Measurements from ENCODE around the gene ETNPPL.
"Not testable (repeated sequence)": the region's sequence is repeated elsewhere in the genome, so short reads cannot be mapped to it uniquely, and the experiment has no call there.

Gene ETNPPL

GRCh38 chr4:108754327-108754726 lies 8.5 kb downstream of the ETNPPL start:
- no peak for DNase-seq

DNA sequence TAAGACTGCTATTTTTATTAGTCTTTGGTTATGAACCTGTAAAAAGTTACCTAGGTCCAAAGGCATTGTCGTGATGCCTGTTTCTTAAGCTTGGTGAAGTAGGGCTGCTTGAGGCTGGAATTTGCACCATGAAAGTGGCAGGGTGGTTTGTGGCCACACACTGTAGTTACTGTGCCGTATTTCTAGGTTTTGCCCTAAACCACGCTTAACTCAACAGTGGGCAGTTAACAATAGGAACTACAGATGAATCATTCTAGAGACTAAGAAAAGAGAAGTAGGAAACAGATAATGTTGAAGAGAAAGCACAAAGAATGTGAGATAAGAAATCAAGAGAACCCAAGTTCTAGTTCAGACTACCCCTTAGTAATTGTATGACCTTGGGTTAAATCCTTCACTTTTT lies 11.5 kb downstream of the ETNPPL start:
- no peak for DNase-seq

DNA sequence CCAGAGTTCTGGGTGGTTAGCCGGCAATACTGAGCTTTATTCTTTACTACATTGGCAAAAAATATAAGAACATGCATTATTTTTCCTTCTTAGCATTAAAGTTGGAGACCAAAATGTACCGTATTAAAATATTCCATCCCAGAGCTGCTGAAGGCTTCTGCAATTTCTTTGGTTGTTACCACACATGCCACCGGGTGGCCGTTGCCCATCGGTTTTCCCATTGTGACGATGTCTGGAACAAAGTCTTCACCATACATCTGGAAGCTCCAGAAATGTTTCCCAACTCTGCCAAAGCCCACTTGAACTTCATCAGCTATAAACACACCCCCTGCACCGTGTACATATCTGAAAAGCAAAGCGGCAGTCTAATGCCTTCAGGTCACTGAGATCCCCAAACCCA lies 13.7 kb downstream of the ETNPPL start:
- no peak for DNase-seq

- no peak for DNase-seq
Measured at GRCh38 chr4:108746511-108746910, 16.3 kb downstream of the ETNPPL start.

- no peak for DNase-seq
Measured at GRCh38 chr4:108744307-108744706, 18.5 kb downstream of the ETNPPL start.

DNA sequence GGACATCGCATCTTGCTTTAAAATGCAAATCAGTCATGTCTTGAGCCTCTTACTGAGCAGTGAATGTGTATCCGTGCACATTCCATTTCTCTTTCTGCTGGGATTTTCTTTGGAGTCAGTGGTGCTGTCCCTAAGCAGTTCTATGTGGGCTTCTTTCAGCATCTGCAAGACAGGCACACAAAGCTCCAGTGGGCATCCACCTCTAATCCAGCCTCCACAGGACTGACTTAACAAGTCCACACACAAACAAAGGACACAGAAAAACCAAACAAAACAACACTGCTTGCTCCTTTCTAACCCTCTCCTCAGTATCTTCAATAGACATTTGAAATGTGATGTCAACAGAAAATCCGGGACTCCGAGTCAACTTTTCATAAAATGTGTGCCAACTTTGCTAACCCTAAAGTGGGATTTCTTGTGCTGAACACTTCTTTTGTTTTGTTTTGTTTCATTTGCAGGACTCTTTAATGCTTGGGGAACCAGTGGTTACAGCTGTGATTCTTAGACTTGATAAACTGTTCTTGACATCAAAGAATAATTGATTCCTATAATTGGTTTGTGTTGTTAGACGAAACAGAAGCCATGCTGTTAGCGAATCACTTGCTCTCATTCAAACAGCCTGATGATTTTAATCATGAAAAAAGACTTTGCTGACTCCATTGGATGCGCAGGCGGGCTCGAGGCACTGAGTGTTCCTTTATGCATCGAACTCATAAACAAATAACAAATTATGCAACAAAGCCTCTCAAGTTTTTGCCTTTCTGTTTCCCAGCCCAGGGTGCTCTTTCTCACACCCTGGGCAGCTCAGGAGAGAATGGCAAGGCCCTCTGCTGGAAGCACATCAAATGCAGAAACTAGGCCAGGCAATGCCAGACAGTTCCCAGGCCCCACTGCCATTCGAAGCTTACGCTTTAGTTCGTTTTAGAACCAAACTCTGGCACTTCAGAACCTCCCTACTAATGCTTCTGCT lies 20.1 kb downstream of the ETNPPL start:
- no peak for DNase-seq

DNA sequence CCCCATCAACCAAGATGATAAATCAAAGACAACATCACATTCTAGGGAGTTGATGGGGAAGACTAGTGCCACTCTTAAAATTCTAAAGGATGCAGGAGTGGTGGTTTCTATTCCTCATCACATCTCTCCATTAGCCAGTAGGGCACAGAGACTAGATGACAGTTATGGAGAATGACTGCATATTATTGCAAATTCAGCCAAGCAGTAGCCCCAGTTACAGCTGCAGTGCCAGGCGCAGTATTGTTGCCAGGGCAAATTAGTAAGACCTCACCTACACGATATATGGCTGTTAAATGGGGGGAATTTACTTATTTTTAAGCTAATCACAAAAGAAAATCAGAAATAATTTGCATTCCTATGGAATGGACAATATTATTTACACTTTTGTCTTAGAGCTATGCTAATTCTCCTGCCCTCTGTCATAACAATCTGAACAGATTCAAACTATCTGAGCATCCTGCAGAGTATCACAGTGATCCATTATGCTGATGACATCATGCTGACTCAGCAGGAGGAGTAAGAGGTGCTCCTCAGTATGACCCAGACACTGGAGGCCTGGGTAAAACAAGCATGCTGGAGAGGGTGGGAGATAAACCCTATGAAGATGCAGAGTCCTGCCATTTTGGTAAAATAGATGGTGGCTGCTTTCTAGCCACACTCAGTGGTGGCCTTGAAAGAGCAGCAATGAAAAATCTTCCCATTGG lies 24.7 kb downstream of the ETNPPL start:
- DNase-seq, result no peak

DNA sequence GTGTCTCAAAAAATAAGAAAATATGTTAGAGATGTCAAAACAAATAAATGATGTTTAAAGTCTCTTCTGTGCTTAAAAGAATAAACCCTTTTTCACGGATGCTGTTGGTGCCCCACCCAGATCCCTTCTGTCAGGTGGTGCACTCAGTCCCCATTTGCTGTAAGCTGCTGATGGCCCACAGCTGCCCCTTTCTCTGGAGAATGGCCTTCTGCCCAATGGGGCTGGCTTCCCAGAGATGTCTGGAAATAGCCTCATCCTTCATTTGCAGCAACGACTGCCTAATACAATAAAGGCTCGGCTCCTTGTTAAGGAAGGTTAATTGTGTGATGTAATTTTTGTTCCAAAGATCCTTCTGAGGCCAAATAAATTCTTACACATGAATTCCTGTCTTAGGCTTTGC lies 31.8 kb downstream of the ETNPPL start:
- no peak for DNase-seq

GRCh38 chr4:108730579-108730978 lies 32.3 kb downstream of the ETNPPL start:
- DNase-seq, result no peak

DNA sequence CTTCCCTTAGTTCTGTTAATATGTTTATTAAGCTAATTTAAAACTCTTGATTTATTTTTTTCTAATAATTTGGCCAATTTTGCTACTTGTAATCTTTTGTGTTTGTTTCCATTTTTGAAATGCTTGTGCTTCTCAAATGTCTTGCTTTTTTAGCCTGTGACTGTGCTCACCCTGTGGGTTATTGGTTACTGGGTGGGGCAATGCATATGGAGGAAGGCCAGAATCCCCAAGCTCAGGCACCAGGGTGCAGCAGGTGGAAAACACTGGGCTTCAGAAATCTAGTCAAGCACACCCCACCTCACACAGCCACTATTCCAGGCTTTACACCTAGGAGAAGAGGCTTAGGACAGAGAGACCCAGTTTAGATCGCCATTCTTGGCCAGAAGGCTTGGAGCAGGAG lies 33.1 kb downstream of the ETNPPL start:
- no peak for DNase-seq

DNA sequence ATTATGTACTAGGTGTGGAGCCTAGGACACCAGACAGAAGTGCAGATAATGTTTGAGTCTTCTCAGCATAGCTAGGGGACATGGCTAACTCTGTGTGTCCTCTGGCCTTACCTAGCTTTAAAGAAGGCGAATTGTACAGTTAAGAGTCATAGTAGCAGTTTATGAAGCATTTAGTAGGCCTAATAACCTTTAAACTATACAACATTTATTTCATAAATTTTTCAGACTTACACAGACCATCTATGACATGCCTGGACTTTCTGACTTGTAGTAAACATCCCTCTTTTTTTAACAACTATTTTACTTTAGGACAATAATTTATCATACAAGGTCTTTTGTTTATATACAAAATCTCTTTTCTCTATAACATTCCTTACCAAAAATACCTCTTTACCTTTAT lies 37.4 kb downstream of the ETNPPL start:
- no peak for DNase-seq

- no peak for DNase-seq
Measured at GRCh38 chr4:108717386-108717785, 45.5 kb downstream of the ETNPPL start.

DNA sequence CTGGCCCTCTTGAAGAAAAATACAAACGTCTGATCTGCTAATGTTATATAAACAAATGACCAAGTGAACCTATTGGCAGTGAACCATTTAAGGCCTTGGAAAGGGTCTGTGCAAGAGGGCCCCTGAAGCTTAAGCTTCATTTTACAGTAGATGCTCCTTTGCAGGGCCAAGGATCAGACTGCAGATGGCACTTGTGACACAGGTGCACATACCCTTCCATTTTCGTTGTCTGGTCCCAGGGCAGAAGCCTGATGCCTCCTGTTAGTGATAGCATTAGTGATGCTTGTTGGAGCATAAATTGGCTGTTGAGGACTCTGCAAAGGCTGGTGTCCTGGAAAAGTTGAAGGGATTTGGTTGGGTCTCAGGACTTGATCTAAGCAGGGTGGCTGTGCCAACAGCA lies 46.5 kb downstream of the ETNPPL start:
- no peak for DNase-seq

DNA sequence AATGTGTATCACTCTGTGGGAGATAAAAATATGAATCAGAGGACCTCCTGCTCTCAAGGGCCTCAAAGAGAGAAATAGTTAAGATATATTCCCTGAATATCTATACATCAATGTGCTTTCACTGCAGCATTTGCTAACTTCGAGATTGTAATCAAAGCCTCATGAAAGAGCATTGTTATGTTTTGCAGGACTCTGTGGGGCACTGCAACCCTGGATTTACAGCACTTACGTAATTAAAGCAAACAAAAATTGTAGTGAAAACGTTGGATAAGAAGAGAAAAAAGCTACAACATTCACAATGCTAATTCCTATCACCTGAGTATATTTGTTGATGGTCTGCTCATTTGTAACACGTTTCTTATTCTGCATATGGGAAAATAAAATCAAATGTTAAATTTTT lies 48.0 kb downstream of the ETNPPL start:
- no peak for DNase-seq

- not testable (repeated sequence) for DNase-seq
Measured at GRCh38 chr4:108710578-108710977, 52.3 kb downstream of the ETNPPL start.

GRCh38 chr4:108709722-108710121 lies 53.1 kb downstream of the ETNPPL start:
- no peak for DNase-seq

- DNase-seq, result no peak
Measured at GRCh38 chr4:108709234-108709633, 53.6 kb downstream of the ETNPPL start.

DNA sequence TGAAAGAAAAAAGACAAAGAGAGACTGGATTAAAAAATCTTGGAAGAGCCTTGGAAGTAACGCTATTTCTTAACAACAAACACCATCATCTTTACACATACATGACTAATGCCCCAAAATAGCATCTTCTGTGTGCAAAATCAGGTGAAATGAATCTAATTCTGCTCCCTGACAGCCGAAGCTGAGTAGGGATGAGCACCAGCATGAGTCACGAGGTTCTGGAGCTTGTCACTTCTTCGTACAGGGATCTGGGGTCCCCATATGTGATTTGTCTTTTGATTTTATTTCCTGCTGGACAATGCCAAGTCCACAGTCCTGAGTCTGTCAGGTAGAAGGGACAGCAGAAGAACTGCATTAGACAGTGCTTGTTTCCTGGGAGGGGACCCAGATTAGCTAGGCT lies 56.6 kb downstream of the ETNPPL start:
- DNase-seq, result no peak

GRCh38 chr4:108703966-108704365 lies 58.9 kb downstream of the ETNPPL start:
- no peak for DNase-seq

DNA sequence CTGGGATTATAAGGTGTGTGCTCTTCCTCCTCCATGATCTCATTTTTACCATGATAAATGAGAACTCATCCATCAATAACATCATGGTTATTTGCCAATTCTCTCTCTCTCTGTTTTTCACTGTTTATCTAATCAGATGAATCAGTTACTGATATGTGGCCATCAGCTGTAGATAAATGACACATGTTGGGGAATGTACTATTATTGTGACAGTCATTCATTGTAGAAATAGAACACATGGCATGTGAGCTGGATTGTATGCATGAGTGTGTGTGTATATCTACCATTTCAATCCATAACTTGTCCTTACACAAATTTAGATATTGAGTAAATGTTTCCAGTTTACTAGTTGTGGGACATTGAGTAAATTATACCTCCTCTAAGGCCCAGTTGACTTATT lies 59.5 kb downstream of the ETNPPL start:
- DNase-seq, result no peak

- no peak for DNase-seq
Measured at GRCh38 chr4:108702960-108703359, 59.9 kb downstream of the ETNPPL start.

DNA sequence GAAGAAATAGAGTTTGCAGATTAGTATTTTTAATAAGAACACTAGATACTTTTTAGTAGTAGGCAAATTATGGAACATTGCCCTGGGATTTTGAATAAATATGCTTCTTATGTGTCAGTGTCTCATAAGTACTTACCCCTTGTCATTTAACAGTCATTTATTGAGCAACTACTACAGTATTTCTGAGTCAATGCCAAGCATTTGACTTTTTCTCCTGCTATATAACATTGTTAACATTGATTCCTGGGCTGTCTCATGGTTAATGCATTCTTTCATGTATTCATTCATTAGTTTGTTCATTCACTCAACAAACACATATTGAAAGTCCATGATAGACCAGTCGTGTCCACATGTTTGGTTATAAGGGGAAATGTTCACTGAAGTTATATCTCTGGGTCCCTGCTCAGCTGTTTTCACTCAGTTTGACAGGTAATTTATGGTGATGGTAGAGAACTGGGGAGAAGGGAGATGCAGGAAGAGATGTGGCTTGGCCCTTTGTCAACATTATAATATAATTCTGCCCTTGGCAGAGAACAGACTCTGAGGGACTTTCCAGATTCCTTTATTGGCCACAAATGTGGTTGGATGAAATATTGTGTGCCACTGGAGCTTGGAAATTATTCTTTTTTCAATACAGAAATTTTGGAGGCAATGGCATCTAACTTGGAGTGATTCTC lies 62.6 kb downstream of the ETNPPL start:
- DNase-seq, result no peak

GRCh38 chr4:108696160-108696559 lies 66.7 kb downstream of the ETNPPL start:
- no peak for DNase-seq

DNA sequence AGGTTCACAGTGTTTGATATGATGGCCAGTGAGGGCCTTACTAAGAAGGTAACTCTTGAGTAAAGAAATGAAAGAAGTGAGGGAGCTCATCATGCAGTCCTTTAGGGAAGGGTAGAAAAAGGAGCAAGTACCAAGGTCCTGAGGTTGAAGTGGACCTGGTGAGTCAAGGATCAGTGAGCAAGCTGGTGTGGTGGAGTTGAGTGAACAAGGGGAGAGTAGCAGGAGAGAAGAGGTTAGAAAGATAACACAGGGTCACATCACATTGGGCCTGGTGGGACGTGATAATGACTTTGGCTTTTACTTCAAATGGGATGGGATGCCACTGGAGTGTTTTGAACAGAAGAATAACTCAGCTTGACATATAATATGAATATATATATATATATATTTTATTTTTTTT lies 67.8 kb downstream of the ETNPPL start:
- DNase-seq, result no peak

All from NCI-H1694 treated with DMSO at 0.1 percent for 48 hours (cell line).